Myocyte (in vitro differentiated cells): ENCODE data around the gene CCNK. TPM values are rescaled to one million over a fixed set of nuclear protein-coding genes. Genes with fewer than 3 reads are reported as not detected.

Experiments
- DNase-seq: peaks from one replicate; pipeline ENCODE4 v3.0.0-alpha.2; 2012; ENCODE audit warnings: low read depth
- total RNA-seq: library from RNA; depleted of rRNA; stranded (reverse); fragments of >200 nt; gene quantifications from 2 replicates; pipeline ENCODE4 v1.2.3, GENCODE V29; 2014

The CCNK gene
- total RNA-seq, 1 donor from 2014 or later, result 18.6 TPM

- DNase-seq, result no peak
These were observed 15.9 kb upstream of the CCNK start for GRCh38 chr14:99465288-99465687.

- no peak for DNase-seq
These were observed 14.5 kb upstream of the CCNK start for GRCh38 chr14:99466758-99467157.

- peak; percentile 73 for DNase-seq
These were observed 13.7 kb upstream of the CCNK start for GRCh38 chr14:99467336-99468078.

- DNase-seq, result no peak
These were observed 13.1 kb upstream of the CCNK start for GRCh38 chr14:99468081-99468480.

- DNase-seq, result no peak
These were observed 12.2 kb upstream of the CCNK start for GRCh38 chr14:99468836-99469592.

- peak; percentile 88 for DNase-seq
These were observed 9.5 kb upstream of the CCNK start for GRCh38 chr14:99471731-99472130.

GRCh38 chr14:99472937-99473336 lies 8.3 kb upstream of the CCNK start:
- DNase-seq, result peak; percentile 32

- DNase-seq, result no peak
These were observed 7.8 kb upstream of the CCNK start for GRCh38 chr14:99473458-99473857.

GRCh38 chr14:99475179-99475578 lies 6.0 kb upstream of the CCNK start:
- no peak for DNase-seq

- DNase-seq, result no peak
These were observed 5.5 kb upstream of the CCNK start for GRCh38 chr14:99475660-99476059.

- no peak for DNase-seq
These were observed 4.3 kb upstream of the CCNK start for GRCh38 chr14:99476864-99477263.

GRCh38 chr14:99478128-99478527 lies 3.1 kb upstream of the CCNK start:
- no peak for DNase-seq

GRCh38 chr14:99479160-99479905 lies 1.9 kb upstream of the CCNK start:
- no peak for DNase-seq

GRCh38 chr14:99479906-99480869 lies 1.0 kb upstream of the CCNK start, which contains the start of gene SETD3:
Gene SETD3 (minus strand): TSS chr14:99480859. CDS start chr14:99465805, 15,054 bp downstream.
- DNase-seq, result peak; percentile 76

GRCh38 chr14:99481745-99482099 lies 513 bp downstream of the CCNK start:
- peak; percentile 42 for DNase-seq

GRCh38 chr14:99484106-99484505 lies 2.9 kb downstream of the CCNK start:
- DNase-seq, result no peak

- no peak for DNase-seq
These were observed 16.1 kb downstream of the CCNK start for GRCh38 chr14:99497341-99497740.

GRCh38 chr14:99497894-99498293 lies 16.7 kb downstream of the CCNK start:
- peak; percentile 56 for DNase-seq

GRCh38 chr14:99502989-99503421 lies 21.8 kb downstream of the CCNK start:
- DNase-seq, result no peak

GRCh38 chr14:99503848-99504453 lies 22.7 kb downstream of the CCNK start:
- peak; percentile 42 for DNase-seq
